Upper lobe of right lung (tissue), 1 donor: ENCODE results near the gene CWH43. TPM values are rescaled to one million over a fixed set of nuclear protein-coding genes. Genes with fewer than 3 reads are reported as not detected.
"Not testable (repeated sequence)": the region's sequence is repeated elsewhere in the genome, so short reads cannot be mapped to it uniquely, and the experiment has no call there.

Experiments used
- ATAC-seq: fragments of 200-7000 bp; cut with Tn5 transposase; one replicate; pipeline ENCODE4 v1.9.1; 2020; ENCODE audit warnings: mild to moderate bottlenecking, moderate library complexity
- DNase-seq: peaks from one replicate; pipeline ENCODE4 v3.0.0-alpha.2; 2020
- H3K27ac ChIP-seq: fragments of 200-600 bp; one replicate; pipeline ENCODE4 v1.8.0; 2022
- H3K27me3 ChIP-seq: fragments of 200-600 bp; one replicate; pipeline ENCODE4 v1.8.0; 2022; ENCODE audit warnings: mild to moderate bottlenecking
- H3K36me3 ChIP-seq: fragments of 200-600 bp; one replicate; pipeline ENCODE4 v1.8.0; 2022
- H3K4me1 ChIP-seq: fragments of 200-600 bp; one replicate; pipeline ENCODE4 v1.8.0; 2022
- H3K4me3 ChIP-seq: fragments of 200-600 bp; one replicate; pipeline ENCODE4 v1.8.0; 2022; ENCODE audit warnings: mild to moderate bottlenecking
- H3K9me3 ChIP-seq: fragments of 200-600 bp; one replicate; pipeline ENCODE4 v1.8.0; 2022
- intact Hi-C: fragments of 100-400 bp; cut with DNase I; formaldehyde crosslinking; loops from one replicate; pipeline ENCODE4 v1.11.0; 2022
- total RNA-seq: library from RNA; stranded (reverse); fragmentation: NEBNext Ultra II Directional; extraction: Animal tissue kit (Norgen Biotek cat#: 25700); gene quantifications from one replicate; pipeline ENCODE4 v1.2.1, GENCODE V29; 2021
- TF ChIP-seq, protein P1 (sequence below): fragments of 200-600 bp; IDR thresholded peaks from one replicate; pipeline ENCODE4 v1.8.0; 2022; ENCODE audit warnings: antibody characterized with exemption
- donor health status: DM: no; HTN: yes; CAD: no; lungs with severe emphysema.

CWH43 gene
- total RNA-seq, 1 donor from 2014 or later = not detected

GRCh38 chr4:48949518-48950219 lies 36.4 kb upstream of the CWH43 start:
- TF ChIP-seq, protein P1, sequence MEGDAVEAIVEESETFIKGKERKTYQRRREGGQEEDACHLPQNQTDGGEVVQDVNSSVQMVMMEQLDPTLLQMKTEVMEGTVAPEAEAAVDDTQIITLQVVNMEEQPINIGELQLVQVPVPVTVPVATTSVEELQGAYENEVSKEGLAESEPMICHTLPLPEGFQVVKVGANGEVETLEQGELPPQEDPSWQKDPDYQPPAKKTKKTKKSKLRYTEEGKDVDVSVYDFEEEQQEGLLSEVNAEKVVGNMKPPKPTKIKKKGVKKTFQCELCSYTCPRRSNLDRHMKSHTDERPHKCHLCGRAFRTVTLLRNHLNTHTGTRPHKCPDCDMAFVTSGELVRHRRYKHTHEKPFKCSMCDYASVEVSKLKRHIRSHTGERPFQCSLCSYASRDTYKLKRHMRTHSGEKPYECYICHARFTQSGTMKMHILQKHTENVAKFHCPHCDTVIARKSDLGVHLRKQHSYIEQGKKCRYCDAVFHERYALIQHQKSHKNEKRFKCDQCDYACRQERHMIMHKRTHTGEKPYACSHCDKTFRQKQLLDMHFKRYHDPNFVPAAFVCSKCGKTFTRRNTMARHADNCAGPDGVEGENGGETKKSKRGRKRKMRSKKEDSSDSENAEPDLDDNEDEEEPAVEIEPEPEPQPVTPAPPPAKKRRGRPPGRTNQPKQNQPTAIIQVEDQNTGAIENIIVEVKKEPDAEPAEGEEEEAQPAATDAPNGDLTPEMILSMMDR = no peak
- ATAC-seq = no peak
- intact Hi-C loops = no loop called here

DNA sequence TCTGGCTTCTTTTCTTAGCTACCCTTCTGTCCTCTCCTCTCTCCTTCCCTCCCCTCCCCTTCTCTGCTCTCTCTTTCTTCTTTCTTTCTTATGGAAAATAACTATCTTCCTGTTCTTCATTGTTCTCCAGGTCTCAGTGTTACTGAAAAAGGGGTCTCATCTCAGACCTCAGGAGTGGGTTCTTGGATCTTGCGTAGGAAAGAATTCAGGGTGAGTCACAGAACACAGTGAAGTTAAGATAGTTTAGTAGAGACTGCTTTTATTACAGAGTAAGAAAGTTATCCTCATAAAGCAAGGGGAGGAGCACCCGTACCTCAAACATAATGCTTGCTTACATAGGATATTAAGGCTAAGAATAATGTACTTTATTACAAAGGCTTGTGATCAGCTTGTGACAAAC lies 31.8 kb upstream of the CWH43 start:
- Histone ChIP-seq H3K4me3 (no peak overlapping the region), H3K36me3 (no peaks in the 10 kb centered on the region), H3K27me3 (no peaks in the 10 kb centered on the region), H3K27ac (no peak overlapping the region), H3K4me1 (no peaks in the 10 kb centered on the region), H3K9me3 (no peaks in the 10 kb centered on the region)
- DNase-seq (no peak), ATAC-seq (no peak)
- TF ChIP-seq, protein P1 = no peak
- intact Hi-C loops = no loop called here

More at GRCh38 chr4:48949518-48950219, 36.4 kb upstream of the CWH43 start:
- H3K27ac ChIP-seq = no peak overlapping the region
- no peak overlapping the region for H3K4me3 ChIP-seq
- no peaks in the 10 kb centered on the region for H3K9me3 ChIP-seq
- H3K36me3 ChIP-seq = no peaks in the 10 kb centered on the region
- no peaks in the 10 kb centered on the region for H3K4me1 ChIP-seq
- H3K27me3 ChIP-seq = no peaks in the 10 kb centered on the region
- no peak for DNase-seq

GRCh38 chr4:48957366-48957765 lies 28.7 kb upstream of the CWH43 start:
- H3K9me3 ChIP-seq, H3K27me3 ChIP-seq, H3K27ac ChIP-seq, intact Hi-C loops, H3K36me3 ChIP-seq, ATAC-seq, H3K4me3 ChIP-seq, DNase-seq, H3K4me1 ChIP-seq: not testable (repeated sequence)

- Histone ChIP-seq H3K27me3 (no peaks in the 10 kb centered on the region), H3K27ac (no peak overlapping the region), H3K9me3 (no peaks in the 10 kb centered on the region), H3K4me3 (no peak overlapping the region), H3K36me3 (no peaks in the 10 kb centered on the region), H3K4me1 (no peaks in the 10 kb centered on the region)
- intact Hi-C loops = no loop called here
- ATAC-seq (no peak), DNase-seq (no peak)
- TF ChIP-seq, protein P1 = no peak
Observed at GRCh38 chr4:48958582-48958981, 27.5 kb upstream of the CWH43 start.

- ATAC-seq (no peak), DNase-seq (no peak)
- Histone ChIP-seq H3K9me3 (no peaks in the 10 kb centered on the region), H3K36me3 (no peaks in the 10 kb centered on the region), H3K4me3 (no peak overlapping the region), H3K27me3 (no peaks in the 10 kb centered on the region), H3K4me1 (no peaks in the 10 kb centered on the region), H3K27ac (no peak overlapping the region)
- intact Hi-C loops = loop anchor here (5.0 kb wide), 1 partner anchor 384 kb away; no protein-coding TSS in a partner anchor
- TF ChIP-seq, protein P1 = no peak
Observed at GRCh38 chr4:48960988-48961635, 25.0 kb upstream of the CWH43 start.

- Histone ChIP-seq H3K27ac (no peak overlapping the region), H3K9me3 (no peaks in the 10 kb centered on the region), H3K4me3 (no peak overlapping the region), H3K36me3 (no peaks in the 10 kb centered on the region), H3K4me1 (no peaks in the 10 kb centered on the region), H3K27me3 (no peaks in the 10 kb centered on the region)
- TF ChIP-seq, protein P1 = no peak
- no peak for ATAC-seq
- DNase-seq = no peak
- intact Hi-C loops = loop anchor here (5.0 kb wide), 1 partner anchor 385 kb away; no protein-coding TSS in a partner anchor
Observed at GRCh38 chr4:48962636-48963035, 23.4 kb upstream of the CWH43 start.
